Kasumi-1 (cell line): ENCODE results near the gene ANO2.
"Not testable (repeated sequence)": the region's sequence is repeated elsewhere in the genome, so short reads cannot be mapped to it uniquely, and the experiment has no call there.

Source experiments
- DNase-seq, 2 experiments: peaks; one replicate each; lab custom pipeline; 2025; lab: John Stamatoyannopoulos, UW

ANO2 gene

DNA sequence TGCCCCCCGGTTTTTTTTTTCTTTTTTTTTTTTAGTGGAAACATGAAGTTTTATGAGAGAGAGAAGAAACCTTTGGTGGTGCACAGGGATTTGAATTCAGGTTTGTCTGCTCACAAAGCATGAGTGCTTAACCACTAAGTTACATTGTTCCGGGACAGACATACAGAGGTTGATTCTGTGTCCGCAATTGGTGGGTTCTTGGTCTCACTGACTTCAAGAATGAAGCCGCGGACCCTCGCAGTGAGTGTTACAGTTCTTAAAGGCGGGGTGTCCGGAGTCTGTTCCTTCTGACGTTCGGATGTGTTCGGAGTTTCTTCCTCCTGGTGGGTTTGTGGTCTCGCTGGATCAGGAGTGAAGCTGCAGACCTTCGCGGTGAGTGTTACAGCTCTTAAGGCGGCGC, 57.2 kb downstream of the ANO2 start:
- DNase-seq = not testable (repeated sequence)

- DNase-seq = no peak
Measured at GRCh38 chr12:5884866-5885265, 60.2 kb downstream of the ANO2 start.

DNA sequence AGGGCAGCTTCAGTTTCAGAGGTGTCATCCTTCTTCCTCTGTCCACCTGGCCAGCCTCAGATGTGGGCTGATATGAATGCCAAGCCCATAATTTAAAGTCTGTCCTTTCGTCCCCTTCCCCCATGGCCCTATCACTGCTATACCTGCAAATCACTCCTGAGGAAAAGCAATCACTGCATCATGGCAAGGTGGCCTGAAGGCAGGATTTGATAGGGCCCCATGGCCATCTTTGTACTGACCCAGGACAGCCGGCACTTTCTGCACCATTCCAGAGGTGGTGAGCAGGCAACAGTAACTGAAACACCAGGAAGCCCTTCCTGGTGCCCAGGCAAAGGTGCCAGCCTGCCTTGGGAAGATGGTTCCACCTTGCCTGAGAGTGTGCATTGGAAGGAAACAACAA, 60.8 kb downstream of the ANO2 start:
- DNase-seq = no peak

DNA sequence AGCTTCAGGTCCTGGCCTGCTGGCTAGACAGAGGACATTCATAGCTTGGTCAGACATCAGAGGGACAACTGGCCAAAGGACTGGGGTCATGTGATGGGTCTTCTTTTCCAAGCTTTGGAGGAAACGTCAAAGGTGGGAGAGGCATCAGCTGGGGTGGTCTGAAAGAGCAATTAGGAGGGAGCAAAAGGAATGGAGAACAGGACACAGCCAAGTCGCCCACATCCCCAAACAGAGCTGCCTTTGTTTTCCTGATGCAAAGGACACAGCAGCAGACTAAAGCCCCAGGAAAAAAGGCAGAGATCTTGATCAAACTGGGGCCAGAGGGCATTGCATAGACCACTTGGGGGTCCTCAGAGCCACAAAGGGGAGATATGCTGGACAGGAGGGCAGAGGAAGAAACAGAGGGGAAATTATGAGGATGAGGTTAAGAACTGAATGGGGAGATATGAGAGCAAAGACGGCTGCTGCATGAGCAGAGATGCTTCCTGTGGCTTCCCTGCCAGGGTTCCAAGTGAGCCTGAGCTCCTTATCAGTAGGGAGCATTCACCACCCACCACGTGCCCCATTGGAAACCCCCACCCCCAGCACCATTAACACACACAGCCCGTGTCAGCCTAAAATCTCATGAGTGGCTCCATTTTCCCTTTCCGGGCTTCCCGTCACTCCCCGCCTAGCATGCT, 62.4 kb downstream of the ANO2 start:
- DNase-seq = no peak

- no peak for DNase-seq
Measured at GRCh38 chr12:5881666-5882065, 63.4 kb downstream of the ANO2 start.

DNA sequence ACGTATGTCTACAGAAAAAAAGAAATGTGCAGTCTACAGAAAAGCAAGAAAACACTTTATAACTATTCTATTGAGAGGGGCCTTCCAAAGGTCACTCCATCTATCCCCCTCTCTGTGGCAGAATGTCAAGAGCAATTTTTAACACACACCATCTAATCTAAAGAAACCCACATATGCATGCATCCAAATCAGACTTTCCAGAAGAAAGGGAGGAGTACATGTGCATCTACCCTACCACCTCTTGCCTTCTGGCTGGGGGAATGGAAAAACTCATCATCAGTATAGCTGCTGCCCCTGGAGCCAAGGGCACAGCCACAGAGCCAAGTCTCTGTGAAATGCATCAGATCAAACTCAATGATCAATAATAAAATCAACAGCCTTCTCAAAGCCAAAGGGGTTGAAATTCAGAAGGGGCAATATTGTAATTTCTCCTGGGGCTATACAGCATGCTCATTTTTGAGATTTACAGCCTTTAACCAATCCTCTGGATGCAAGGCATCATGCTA, 63.9 kb downstream of the ANO2 start:
- no peak for DNase-seq

GRCh38 chr12:5875851-5876250, 69.2 kb downstream of the ANO2 start:
- DNase-seq = no peak

DNA sequence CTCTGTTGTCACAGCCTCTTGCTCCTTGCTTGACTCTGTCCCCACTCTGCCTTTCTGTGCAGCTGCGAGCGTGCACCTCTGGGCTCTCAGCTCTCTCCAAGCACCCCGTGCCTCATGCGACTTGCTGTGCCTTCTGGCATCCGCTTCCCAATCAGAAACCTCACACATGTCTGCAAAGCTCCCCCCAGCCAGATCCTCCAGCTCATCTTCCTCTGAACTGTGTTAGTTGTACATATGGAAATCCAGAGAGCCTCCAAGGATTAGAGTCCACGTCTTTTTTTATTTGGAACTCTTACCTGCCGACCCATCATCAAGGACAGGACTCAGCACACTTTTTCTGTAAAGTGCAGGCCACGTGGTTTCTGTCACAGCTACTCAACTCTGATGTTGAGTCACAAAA, 70.5 kb downstream of the ANO2 start:
- no peak for DNase-seq

- no peak for DNase-seq
Measured at GRCh38 chr12:5873281-5873919, 71.7 kb downstream of the ANO2 start.

DNA sequence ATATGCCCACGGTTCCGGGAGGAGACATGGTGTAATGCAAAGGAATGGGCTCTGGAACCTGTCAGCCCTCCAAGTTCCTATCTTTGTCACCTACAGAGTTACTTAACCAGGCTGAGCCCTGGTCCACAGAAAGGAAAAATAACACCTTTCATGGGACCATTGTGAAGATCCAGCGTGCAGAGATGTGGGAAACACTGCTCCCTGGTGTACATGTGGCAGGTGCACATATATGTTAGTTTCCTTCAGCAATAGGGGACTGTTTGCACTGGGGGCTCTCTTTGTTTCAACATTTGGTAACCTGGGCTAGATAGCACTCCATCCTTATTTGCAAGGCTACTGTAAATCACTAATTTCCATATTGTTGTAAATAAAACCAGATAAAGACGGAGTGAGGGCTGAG, 72.3 kb downstream of the ANO2 start:
- DNase-seq = peak; percentile 0

DNA sequence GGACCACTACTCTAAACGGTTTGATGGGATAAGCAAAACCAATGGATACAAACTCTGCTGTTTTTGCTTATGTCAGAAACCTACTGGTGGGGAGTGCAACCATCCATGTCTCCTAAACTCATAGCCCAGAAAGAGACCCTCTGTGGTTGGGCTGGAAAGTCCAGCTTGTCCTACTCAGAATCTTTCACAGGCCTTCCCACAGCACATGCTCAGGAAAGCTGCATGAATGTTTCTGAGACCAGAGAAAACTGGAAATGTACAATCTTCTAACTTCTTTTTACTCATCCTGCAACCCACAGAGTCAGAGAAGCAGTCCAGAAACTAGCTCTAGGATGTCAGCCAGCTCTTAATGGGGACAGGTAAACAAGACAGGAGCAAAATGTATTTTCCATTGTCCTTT, 73.3 kb downstream of the ANO2 start:
- DNase-seq = no peak

GRCh38 chr12:5870183-5870582, 74.9 kb downstream of the ANO2 start:
- DNase-seq = no peak

- no peak for DNase-seq
Measured at GRCh38 chr12:5868625-5869295, 76.3 kb downstream of the ANO2 start.

DNA sequence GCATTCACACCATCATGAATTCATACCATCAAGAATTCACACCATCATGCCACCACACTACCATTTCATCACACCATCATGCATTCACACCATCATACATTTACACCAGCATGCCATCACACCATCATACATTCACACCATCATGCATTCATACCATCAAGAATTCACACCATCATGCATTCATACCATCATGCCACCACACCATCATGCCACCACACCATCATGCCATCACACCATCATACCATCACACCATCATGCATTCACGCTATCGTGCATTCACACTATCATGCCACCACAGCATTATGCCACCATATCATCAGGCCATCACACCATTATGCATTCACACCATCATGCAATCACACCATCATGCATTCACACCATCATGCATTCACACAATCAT, 79.7 kb downstream of the ANO2 start:
- no peak for DNase-seq

- DNase-seq = no peak
Measured at GRCh38 chr12:5864972-5865371, 80.1 kb downstream of the ANO2 start.

- DNase-seq = no peak
Measured at GRCh38 chr12:5864301-5864700, 80.8 kb downstream of the ANO2 start.

GRCh38 chr12:5861416-5861815, 83.6 kb downstream of the ANO2 start:
- DNase-seq = no peak

DNA sequence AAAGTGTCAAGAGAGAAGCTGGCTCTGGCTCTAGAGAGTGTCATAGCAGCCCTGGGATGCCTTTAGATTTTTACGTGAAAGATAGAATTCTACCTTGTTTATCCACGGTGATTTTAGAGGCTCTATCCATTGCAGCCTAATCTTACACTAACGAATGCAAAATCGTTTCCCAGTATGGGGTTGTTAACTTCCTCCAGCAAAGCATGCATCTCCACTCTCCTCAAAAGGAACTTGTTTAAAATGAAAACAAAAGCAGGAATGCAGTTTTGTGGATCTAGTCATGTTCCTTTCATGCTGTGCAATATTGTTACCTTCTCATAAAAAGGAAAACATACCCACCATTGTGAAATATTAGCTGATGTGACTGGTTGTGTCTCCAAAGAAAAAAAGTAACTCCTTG, 88.4 kb downstream of the ANO2 start:
- no peak for DNase-seq

DNA sequence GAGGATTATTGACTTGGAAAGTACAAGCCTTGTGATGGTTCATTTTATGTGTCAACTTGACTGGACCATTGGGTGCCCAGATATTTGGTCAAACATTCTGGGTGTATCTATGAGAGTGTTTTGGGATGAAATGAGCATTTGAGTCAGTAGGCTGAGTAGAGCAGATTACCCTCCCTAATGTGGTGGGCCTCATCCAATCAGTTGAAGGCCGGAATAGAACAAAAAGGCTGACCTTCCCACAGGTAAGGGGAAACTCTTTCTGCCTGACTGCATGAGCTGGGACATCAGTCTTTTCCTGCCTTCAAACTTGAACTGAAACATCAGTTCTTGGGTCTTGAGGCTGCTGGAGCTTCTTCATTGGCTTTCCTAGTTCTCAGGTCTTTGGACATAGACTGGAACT, 98.1 kb downstream of the ANO2 start:
- DNase-seq = no peak

GRCh38 chr12:5840944-5841343, 104.1 kb downstream of the ANO2 start:
- DNase-seq = no peak

- DNase-seq = no peak
Measured at GRCh38 chr12:5830111-5830510, 114.9 kb downstream of the ANO2 start.

DNA sequence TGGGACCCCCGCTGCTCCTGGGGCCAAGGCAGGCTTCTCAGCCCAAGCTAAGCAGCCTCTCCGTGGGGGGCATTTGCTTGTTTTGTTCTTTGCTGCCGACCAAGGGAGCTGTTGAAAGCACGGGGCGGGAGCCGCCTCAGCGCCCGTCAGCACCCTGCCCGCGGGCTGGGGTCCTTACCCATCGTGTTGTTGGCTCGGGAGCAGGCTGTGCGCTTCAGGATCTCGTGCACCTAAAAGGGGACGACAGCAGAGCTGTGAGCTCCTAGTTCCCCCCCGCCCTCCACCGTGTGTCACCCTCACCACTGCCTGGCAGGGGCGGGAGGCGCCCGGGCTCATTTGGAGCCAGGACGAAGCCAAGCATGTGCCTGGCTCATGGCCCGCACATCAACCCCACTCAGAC, 117.5 kb downstream of the ANO2 start:
- no peak for DNase-seq

DNA sequence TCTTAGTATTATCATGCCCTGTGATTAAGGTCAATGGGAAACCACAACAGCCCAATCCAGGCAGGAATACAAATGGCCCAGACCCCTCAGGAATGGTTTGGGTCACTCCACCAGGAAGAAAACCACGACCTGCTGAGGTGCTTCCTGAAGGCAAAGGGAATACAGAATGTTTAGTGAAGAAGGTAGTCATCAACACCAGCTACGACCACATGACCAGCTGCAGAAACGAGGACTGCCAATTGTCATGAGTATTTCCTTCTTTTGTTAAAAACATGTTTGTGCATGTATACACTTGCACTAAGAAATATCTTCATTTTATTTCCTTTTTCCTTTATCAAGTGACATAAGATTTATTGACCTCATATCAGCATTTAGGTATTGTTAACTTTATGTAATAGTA, 119.3 kb downstream of the ANO2 start:
- DNase-seq = not testable (repeated sequence)
